GM12872 (cell line): ENCODE measurements around the gene OSMR.

ENCODE experiments used
- CTCF ChIP-seq: IDR thresholded peaks from 3 replicates; pipeline ENCODE4 v1.5.1; 2011; ENCODE audit warnings: low read depth, mild to moderate bottlenecking, low read length, moderate library complexity; ENCODE audit not compliant: insufficient read depth

OSMR gene

GRCh38 chr5:38867416-38867815 lies 21.6 kb downstream of the OSMR start:
- TF ChIP-seq CTCF = no peak

GRCh38 chr5:38870595-38870994 lies 24.8 kb downstream of the OSMR start:
- no peak for TF ChIP-seq CTCF

DNA sequence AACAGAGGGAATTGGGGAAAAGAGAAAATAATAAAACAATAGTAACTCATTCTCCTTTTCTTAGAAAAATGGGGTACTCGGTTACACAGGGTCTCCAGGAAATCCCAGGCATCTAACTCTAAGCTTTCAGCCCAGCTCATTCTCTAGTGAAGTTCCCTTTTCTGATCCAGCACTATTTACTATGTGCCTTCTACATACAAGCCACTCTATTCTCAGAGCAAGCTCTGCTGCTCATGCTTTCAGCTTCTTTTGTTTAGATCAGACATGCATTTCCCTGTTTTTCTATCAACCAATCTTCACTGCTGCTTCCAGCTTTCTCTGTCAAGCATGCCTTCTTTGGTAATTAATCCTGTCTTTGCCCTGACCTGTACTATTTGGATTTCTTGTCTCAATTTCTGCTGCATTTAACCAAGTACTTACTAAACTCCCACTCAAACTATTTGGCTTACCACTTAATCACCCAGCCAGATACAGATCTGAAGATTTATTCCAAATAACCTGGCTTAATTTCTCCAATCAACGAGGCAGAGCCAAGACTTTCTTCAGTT lies 25.3 kb downstream of the OSMR start:
- TF ChIP-seq CTCF = no peak

- no peak for TF ChIP-seq CTCF
Measured at GRCh38 chr5:38871790-38872551, 26.2 kb downstream of the OSMR start.

DNA sequence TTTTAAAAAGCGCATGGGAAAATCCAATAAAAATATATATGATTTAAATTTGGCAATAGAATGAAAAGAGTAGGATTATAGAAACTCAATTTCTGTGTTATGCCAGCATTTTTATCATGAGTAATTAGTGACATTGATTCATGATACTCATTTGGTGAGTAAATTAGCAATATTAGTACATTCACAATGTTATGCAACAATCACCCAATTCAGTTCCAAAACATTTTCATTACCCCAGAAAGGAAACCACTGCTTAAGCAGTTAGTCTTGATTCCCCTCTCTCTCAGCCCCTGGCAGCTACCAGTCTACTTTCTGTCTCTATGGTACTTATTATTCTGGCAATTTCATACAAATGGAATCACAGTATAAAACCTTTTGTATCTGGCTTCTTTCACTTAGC lies 27.0 kb downstream of the OSMR start:
- no peak for TF ChIP-seq CTCF

GRCh38 chr5:38874948-38875456 lies 29.2 kb downstream of the OSMR start:
- no peak for TF ChIP-seq CTCF

DNA sequence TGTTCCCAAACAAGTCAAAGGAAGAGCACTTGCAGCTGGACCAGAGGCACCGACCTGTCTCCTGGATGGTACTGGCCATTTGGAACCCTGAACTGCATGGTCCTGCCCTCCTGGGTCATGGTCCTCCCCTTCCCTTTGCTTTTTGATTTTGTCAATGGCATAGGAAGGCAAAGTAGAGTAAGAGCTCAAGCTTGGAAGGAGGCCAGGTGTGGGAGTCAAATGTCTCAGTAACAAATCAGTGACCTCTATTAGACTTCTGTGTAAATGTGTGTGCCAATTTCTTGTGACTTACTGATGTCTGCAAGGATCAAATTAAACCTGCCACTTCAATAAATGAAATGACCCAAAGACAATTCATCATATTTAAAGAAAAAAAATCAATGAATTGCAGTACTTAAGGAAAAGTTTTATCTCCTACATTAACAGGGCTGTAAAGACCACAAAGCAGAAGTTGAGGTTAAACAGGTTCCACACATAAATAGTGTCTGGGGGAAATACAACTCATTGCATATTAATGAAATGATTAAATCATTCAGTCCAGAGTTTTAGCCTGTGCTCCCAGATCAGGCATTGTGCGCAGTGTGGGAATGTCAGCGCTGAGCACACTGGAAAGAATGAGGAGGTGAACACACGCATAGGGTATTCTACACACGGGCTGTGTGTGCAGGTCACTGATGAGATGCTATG lies 32.7 kb downstream of the OSMR start:
- TF ChIP-seq CTCF = no peak
